Brain microvascular endothelial cell (primary cell): ENCODE results near the gene PLPP3.

Source experiments
- DNase-seq: peaks from one replicate; pipeline ENCODE4 v3.0.0-alpha.2; 2020
- H3K27ac ChIP-seq: fragments of 250-450 bp; sonication (Bioruptor Pico); 2 replicates; pipeline ENCODE4 v1.5.1; 2020; ENCODE audit warnings: mild to moderate bottlenecking, moderate library complexity
- H3K27me3 ChIP-seq: fragments of 250-450 bp; sonication (Bioruptor Pico); replicated peaks from 2 replicates; pipeline ENCODE4 v1.5.1; 2020; ENCODE audit warnings: mild to moderate bottlenecking
- H3K36me3 ChIP-seq: fragments of 250-450 bp; sonication (Bioruptor Pico); replicated peaks from 2 replicates; pipeline ENCODE4 v1.5.1; 2020; ENCODE audit warnings: mild to moderate bottlenecking
- H3K4me3 ChIP-seq: 2 replicates; pipeline ENCODE4 v1.5.1; 2011; ENCODE audit warnings: low read depth, mild to moderate bottlenecking, control low read depth, low read length, moderate library complexity
- in situ Hi-C: cut with HindIII; loops from 2 replicates; pipeline ENCODE4 v1.10.0; 2017; ENCODE audit warnings: low sequenced_read_pairs, low pct_ligation_motif_present
- TF ChIP-seq, protein P1 (sequence below): IDR thresholded peaks from 2 replicates; pipeline ENCODE4 v1.5.1; 2011; ENCODE audit warnings: low read depth, mild to moderate bottlenecking, moderate library complexity, low read length, control low read depth, inconsistent platforms; ENCODE audit errors: missing control alignments

PLPP3 gene

GRCh38 chr1:56578138-56578962 is 1.0 kb downstream of the PLPP3 start:
- peak; percentile 62 for DNase-seq
- peak overlapping the region; percentile 82 for H3K4me3 ChIP-seq
- TF ChIP-seq, protein P1, sequence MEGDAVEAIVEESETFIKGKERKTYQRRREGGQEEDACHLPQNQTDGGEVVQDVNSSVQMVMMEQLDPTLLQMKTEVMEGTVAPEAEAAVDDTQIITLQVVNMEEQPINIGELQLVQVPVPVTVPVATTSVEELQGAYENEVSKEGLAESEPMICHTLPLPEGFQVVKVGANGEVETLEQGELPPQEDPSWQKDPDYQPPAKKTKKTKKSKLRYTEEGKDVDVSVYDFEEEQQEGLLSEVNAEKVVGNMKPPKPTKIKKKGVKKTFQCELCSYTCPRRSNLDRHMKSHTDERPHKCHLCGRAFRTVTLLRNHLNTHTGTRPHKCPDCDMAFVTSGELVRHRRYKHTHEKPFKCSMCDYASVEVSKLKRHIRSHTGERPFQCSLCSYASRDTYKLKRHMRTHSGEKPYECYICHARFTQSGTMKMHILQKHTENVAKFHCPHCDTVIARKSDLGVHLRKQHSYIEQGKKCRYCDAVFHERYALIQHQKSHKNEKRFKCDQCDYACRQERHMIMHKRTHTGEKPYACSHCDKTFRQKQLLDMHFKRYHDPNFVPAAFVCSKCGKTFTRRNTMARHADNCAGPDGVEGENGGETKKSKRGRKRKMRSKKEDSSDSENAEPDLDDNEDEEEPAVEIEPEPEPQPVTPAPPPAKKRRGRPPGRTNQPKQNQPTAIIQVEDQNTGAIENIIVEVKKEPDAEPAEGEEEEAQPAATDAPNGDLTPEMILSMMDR = no peak
- in situ Hi-C loops = no loop called here
- no peaks in the 10 kb centered on the region for H3K27me3 ChIP-seq
- no peaks in the 10 kb centered on the region for H3K36me3 ChIP-seq
- H3K27ac ChIP-seq = peak overlapping the region; percentile 60

DNA sequence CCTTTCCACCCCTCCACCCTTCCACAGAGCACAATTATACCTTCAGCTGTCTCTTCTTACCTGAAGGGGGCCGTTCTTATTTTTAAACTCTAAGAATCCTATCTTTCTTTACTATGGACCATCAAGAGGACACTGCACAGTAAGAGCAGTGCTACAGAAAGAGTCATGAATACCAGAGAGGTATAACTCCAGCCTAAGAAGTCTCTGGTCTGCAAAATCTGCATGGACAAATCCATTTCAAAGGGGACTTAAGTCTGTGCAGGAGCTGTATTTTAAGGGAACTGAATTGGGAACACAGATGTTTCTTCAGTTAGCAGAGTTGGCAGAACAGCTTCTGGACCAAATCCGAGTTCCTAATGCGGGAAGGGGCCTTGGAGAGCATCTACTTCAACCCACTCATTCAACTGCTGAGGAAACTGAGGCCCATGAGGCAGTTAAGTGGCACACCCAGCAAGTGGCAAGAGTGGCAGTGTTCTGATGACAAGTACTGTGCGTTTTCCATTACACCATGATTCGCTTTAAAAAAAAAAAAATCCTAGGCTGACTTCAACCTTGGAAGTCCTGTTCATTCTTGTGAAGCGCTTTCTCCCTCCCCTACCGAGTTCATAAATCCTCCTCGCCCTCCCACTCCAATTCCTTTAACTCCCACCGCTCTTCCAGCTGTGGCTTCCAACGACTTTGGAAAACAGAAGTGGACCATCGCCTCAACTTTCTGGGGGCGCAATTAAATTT is 1.8 kb downstream of the PLPP3 start:
- Histone ChIP-seq H3K4me3 (peak overlapping the region; percentile 82), H3K36me3 (no peaks in the 10 kb centered on the region), H3K27me3 (no peaks in the 10 kb centered on the region), H3K27ac (no peak overlapping the region)
- TF ChIP-seq, protein P1 = no peak
- in situ Hi-C loops = no loop called here
- no peak for DNase-seq

GRCh38 chr1:56576880-56577405 is 2.4 kb downstream of the PLPP3 start:
- TF ChIP-seq, protein P1 = peak; percentile 60
- Histone ChIP-seq H3K27ac (no peak overlapping the region), H3K4me3 (peak overlapping the region; percentile 82), H3K27me3 (no peaks in the 10 kb centered on the region), H3K36me3 (no peaks in the 10 kb centered on the region)
- in situ Hi-C loops = no loop called here
- peak; percentile 24 for DNase-seq

GRCh38 chr1:56575865-56576264 is 3.5 kb downstream of the PLPP3 start:
- in situ Hi-C loops = no loop called here
- Histone ChIP-seq H3K27ac (no peak overlapping the region), H3K36me3 (no peaks in the 10 kb centered on the region), H3K27me3 (no peaks in the 10 kb centered on the region), H3K4me3 (no peak overlapping the region)
- TF ChIP-seq, protein P1 = no peak
- no peak for DNase-seq

- Histone ChIP-seq H3K27ac (no peak overlapping the region), H3K4me3 (no peak overlapping the region), H3K27me3 (no peaks in the 10 kb centered on the region), H3K36me3 (no peaks in the 10 kb centered on the region)
- TF ChIP-seq, protein P1 = no peak
- in situ Hi-C loops = no loop called here
- DNase-seq = no peak
Measured at GRCh38 chr1:56574794-56575193, 4.6 kb downstream of the PLPP3 start.
